OCI-M2 (cell line): Measurements from ENCODE around the gene FTCDNL1.

Experiments used
- DNase-seq: peaks from one replicate; lab custom pipeline; 2025; ENCODE audit not compliant: unreplicated experiment; lab: John Stamatoyannopoulos, UW

The FTCDNL1 gene

GRCh38 chr2:199850718-199851500, at the start of gene FTCDNL1:
Gene FTCDNL1 (minus strand): TSS chr2:199851192. CDS start chr2:199848962, 2,230 bp downstream.
- no peak for DNase-seq

- no peak for DNase-seq
Measured at GRCh38 chr2:199896617-199897016, 45.6 kb upstream of the FTCDNL1 start.

- DNase-seq, result no peak
Measured at GRCh38 chr2:199895406-199895805, 44.4 kb upstream of the FTCDNL1 start.

- DNase-seq, result no peak
Measured at GRCh38 chr2:199883474-199884212, 32.7 kb upstream of the FTCDNL1 start.

GRCh38 chr2:199882667-199883066, 31.7 kb upstream of the FTCDNL1 start:
- no peak for DNase-seq

- no peak for DNase-seq
Measured at GRCh38 chr2:199875400-199875799, 24.4 kb upstream of the FTCDNL1 start.

- no peak for DNase-seq
Measured at GRCh38 chr2:199874209-199874608, 23.2 kb upstream of the FTCDNL1 start.

- DNase-seq, result no peak
Measured at GRCh38 chr2:199870581-199870980, 19.6 kb upstream of the FTCDNL1 start.

GRCh38 chr2:199869653-199870052, 18.7 kb upstream of the FTCDNL1 start:
- no peak for DNase-seq

GRCh38 chr2:199869227-199869541, 18.2 kb upstream of the FTCDNL1 start:
- no peak for DNase-seq

- DNase-seq, result no peak
Measured at GRCh38 chr2:199868431-199869226, 17.6 kb upstream of the FTCDNL1 start.

GRCh38 chr2:199865905-199866304, 14.9 kb upstream of the FTCDNL1 start:
- no peak for DNase-seq

- no peak for DNase-seq
Measured at GRCh38 chr2:199862788-199863187, 11.8 kb upstream of the FTCDNL1 start.

GRCh38 chr2:199861132-199861774, 10.3 kb upstream of the FTCDNL1 start:
- no peak for DNase-seq

GRCh38 chr2:199855812-199856211, 4.8 kb upstream of the FTCDNL1 start:
- no peak for DNase-seq

GRCh38 chr2:199851883-199852282, 891 bp upstream of the FTCDNL1 start:
- DNase-seq, result no peak

GRCh38 chr2:199851501-199851810, 464 bp upstream of the FTCDNL1 start:
- DNase-seq, result no peak

- no peak for DNase-seq
Measured at GRCh38 chr2:199850218-199850717, 724 bp downstream of the FTCDNL1 start.

GRCh38 chr2:199848389-199849130, 2.4 kb downstream of the FTCDNL1 start:
- no peak for DNase-seq

GRCh38 chr2:199847181-199847864, 3.7 kb downstream of the FTCDNL1 start:
- DNase-seq, result no peak
